ENCODE data around the gene PTS.

PTS gene

DNA sequence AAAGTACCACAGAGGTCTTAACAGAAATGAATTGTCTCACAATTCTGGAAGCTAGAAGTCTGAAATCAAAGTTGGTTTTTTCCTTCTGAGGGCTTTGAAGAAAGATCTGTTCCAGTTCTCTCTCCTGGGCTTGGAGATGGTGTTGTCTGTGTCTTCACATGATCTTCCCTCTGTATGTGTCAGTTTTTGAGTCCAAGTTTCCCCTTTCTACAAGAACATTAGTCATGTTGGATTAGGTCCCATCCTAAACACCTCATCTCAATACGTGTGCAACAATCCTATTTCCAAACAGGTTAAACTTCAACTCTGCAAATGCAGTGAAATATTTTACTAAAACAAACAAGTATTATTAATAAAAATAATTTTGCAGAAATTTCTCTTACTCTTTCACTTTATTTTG is 3.1 kb upstream of the PTS start:
- no peak for DNase-seq

GRCh38 chr11:112223754-112224532 is 2.3 kb upstream of the PTS start:
- DNase-seq, result no peak

DNA sequence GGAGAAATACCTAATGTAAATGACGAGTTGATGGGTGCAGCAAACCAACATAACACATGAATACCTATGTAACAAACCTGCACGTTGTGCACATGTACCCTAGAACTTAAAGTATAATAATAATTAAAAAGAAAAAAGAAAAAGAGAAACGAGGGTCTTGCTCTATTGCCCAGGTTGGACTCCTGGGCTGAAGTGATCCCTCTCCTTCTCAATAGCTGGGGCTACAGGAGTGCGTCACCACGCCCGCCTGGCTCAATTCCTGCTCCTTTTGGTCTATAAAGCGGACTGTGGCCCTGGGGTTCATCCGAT is 521 bp upstream of the PTS start:
- DNase-seq, result no peak

GRCh38 chr11:112226831-112227401 is 688 bp downstream of the PTS start:
- peak; percentile 35 for DNase-seq

GRCh38 chr11:112227471-112227870 is 1.2 kb downstream of the PTS start:
- DNase-seq, result no peak

DNA sequence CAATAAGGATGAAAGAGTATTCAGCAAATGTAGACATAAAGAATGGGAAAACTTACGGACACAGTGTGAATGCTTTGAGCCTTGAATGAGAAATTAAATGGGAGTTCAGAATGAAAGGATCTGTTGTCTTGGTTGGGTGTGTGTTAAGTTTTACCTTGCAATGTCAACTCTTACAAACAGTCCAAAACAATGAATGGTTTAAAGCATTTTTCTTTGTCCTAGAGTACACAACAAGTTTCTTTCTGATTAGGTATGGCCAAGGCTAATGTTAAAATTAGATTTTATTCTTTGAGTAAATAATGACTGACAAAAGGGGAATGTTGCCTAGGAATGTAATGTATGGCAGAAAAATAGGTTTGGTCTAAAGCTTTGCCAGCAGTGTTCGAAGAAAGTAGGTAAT is 2.5 kb downstream of the PTS start:
- no peak for DNase-seq

DNA sequence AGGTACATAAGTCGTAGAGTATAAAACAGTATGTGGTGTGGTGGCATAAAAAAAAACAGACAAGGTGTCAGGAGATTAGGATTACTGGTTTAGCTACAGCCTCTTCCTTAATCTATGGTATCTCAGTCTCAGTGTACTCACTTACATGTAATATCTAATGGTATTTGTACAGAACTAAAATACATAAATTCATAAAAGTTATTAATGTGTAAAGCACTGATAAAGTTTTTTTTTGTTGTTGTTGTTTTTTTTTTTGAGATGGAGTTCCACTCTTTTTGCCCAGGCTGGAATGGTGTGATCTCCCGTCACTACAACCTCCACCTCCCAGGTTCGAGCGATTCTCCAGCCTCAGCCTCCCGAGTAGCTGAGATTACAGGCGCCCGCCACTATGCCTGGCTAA is 2.9 kb downstream of the PTS start:
- no peak for DNase-seq

DNA sequence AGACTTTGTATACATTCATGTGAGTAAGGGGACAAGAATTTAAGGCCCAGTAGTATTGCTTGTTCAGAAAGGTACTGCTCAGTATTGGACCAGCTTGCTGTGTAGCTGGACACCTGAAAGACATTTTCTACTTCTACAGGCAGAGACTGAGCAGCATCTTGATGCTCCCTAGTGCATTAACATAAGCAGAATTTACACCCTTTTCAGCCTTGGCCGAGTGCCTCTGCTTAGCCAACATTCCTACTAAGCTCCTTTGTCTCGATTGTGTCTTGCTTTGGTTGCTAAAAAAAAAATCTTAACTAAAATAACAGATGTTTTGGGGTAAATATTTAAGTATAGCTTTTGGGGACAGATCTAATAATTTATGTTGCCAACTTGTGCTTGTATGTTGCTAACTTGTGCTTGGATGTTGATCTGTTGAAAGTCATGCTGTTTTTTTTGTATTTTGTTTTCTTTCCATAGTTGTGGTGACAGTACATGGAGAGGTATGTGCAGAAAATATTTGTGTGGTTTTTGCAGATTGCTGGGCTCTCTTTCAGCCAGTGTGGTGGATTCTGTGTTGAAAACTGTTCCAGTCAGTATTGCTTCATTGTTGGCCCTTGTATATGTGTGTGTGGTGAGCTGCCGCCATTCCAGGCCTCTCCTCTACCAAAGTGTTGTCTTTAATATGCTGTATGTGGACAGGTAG is 3.7 kb downstream of the PTS start:
- no peak for DNase-seq

DNA sequence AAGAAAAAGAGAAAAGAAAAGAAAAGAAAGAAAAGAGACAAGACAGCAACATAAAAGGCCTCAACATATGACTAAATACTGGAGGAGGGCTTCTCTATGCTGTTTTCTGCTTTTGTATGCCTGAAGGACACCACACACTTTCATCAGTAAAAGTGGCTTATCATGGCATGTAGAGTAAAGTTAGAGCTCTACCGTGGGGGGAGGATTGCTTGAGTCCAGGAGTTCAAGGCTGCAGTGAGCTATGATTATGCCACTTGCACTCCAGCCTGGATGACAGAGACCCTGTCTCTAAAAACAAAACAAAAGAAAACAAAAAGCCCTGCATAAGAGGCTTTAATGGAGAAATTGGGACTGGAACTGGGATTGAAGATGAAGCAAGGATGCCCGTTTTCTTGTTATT is 5.7 kb downstream of the PTS start:
- DNase-seq, result no peak

DNA sequence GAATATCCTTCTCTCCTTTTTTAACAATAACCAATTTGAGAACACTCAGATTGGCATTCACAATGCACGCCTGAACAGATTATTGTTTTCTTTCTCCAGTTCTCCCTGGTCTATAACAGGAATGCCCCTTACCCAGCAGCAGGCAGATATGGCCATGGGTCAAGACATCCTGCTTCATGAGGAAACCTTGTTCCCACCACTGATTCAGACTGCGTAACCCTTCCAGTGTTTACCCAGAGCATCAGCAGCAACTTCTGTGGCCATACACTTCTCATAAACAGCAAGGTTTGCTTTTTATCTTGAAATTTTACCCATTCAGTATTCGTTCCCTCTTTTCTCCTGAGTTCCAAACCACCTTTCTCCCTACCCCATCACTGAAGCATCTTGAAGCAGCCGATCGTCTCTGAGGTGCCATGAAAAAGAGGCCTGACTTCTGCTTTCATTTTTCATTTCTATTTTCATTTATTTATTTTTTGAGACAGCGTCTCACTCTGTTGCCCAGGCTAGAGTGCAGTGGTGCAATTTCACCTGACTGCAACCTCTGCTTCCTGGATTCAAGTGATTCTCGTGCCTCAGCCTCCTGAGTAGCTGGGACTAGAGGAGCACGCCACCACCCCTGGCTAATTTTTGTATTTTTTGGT is 9.6 kb downstream of the PTS start:
- DNase-seq, result no peak

DNA sequence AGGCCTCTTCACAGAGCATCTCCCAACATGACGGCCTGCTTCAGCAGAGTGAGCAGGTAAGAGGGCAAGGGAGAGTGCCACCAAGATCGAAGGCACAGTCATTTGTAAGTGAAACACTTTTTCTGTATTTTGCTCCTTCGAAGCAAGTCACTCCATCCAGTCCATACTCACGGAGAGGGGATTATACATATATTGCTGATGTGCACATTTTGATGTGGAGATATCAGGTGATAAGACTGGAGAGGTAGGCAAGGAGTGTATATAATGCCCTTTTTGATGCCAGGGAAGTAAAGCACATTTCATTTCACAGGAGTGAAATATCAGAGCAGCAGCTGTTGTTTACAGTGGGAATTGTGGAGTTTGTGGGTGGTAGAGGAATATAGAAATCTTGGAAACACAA is 11.2 kb downstream of the PTS start:
- DNase-seq, result no peak

DNA sequence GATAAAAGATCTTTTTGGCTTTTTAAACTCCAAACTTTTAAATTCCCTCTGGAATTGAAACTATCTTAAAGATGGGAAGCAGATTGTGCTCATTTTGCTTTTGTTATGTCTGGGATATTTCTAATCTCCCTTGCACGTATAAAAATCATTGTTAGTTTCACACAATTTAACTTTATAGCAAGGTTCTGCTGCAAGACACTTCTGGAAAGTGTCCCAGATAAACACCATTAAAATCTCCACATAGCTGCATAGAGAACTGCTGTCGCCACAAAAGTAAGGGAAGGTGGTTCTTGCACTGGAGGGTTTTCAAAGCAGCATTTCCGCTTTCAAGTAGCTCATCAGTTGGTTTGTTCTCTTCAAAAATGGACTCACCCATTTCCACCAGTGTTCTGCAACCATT is 11.8 kb downstream of the PTS start:
- no peak for DNase-seq

DNA sequence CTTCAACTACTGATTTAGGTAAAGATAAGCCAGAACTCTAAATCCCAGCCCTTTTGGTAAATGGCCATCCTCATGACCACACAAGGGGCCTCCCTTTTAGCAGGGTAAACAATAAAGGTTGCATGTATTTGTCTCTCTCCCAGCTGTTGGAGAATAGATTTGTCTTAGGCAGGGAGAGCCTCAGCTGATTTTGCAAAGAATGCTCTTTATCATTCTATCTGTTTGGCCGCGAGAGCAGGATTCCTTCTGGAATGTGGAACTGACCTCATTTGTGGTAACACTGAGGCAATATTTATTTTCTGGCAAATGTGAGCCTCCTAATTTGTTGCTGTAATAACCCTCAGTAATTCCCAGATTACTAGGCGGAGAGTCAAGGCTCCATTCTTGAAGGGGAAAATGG is 15.3 kb downstream of the PTS start:
- DNase-seq, result no peak

DNA sequence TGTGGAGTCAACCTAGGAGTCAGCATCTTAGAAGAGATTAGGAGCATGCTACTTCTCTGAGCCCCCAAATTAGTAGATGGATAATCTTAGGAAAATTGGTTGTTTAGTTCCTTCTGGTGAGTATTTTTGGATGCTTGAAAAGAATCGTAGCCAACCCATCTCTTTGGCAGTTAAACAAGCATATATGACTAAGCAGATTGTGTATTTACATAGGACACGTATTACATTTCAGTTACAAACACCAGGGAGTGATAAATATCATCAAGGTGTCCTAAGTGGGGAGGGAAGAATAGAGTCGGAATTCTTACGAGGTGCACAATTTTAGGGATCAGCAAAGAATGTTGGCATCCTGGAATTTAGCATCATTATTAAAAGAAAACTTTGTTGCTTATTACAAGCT is 21.0 kb downstream of the PTS start:
- DNase-seq, result no peak

GRCh38 chr11:112248201-112248600 is 22.0 kb downstream of the PTS start:
- DNase-seq, result no peak

- no peak for DNase-seq
These were observed 23.8 kb downstream of the PTS start for GRCh38 chr11:112249871-112250610.

DNA sequence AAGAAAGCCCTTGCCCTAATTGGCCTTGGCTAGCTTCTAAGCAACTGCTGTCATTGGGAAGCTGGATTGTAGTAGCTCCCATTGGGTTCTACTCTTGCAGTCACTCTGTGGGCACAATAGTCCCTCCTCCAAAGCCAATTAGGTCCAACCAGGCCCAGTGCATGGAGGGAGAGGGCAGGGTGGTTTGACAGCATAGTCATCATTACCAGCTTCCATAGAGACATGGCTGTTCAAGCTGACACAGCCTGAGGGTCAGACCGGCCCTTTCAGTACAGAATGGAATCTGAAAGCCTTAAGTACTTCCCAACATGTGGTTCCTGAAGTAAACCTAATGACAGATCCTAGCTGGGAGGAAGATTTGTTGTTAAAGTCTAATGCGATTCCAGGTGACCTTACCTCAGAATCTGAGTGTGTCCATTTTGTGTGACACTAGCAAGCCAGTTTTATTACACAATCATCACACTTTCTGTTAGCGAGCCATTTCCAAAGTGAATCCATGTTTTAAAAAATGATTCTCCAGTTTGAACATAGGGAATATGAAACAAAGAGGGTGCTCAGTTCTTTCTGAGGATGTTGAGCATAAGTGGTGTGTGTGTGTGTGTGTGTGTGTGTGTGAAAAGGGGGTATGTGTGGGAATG is 27.5 kb downstream of the PTS start:
- no peak for DNase-seq

GRCh38 chr11:112255067-112255720 is 29.0 kb downstream of the PTS start:
- DNase-seq, result peak; percentile 79

GRCh38 chr11:112260490-112260889 is 34.3 kb downstream of the PTS start, which contains the start of gene PLET1:
PLET1 (minus strand) TSS chr11:112260860; CDS start chr11:112260589, 271 bp downstream.
- DNase-seq, result no peak

- DNase-seq, result no peak
These were observed 39.6 kb downstream of the PTS start for GRCh38 chr11:112265659-112266409.

- DNase-seq, result no peak
These were observed 40.2 kb downstream of the PTS start for GRCh38 chr11:112266410-112266778.
